HepG2 (cell line): Measurements from ENCODE around the gene POLR3E. TPM values are rescaled to one million over a fixed set of nuclear protein-coding genes. Genes with fewer than 3 reads are reported as not detected.

Experiments
- ATAC-seq: fragments of 200-7000 bp; cut with Tn5 transposase; 3 replicates; pipeline ENCODE4 v1.9.1; 2020; ENCODE audit warnings: mild to moderate bottlenecking, moderate library complexity
- BruUV-seq: library from RNA; stranded (reverse); fragments of 400-500 nt; replicated peaks from 2 replicates; lab custom pipeline; 2021; lab: Mats Ljungman, UMichigan
- CTCF ChIA-PET: fragments of 300-600 bp; formaldehyde crosslinking; extraction: SDS; loops from one replicate; lab custom pipeline; 2021; ENCODE audit warnings: low total read pairs, inconsistent platforms, low intra/inter-chr PET ratio; lab: Yijun Ruan, JAX
- POLR2A ChIA-PET: fragments of 350-600 bp; sonication (Branson Sonifier 250); formaldehyde crosslinking; loops from one replicate; lab custom pipeline; 2020; ENCODE audit warnings: antibody characterized with exemption, inconsistent platforms; lab: Yijun Ruan, JAX
- DNase-seq: peaks from one replicate; pipeline ENCODE4 v3.0.0-alpha.2; 2015; ENCODE audit warnings: low spot score
- FAIRE-seq: peaks from 3 replicates; lab custom pipeline; 2011; peaks lifted over from hg19 to GRCh38; lab: Jason Lieb, UNC
- H2AFZ ChIP-seq: one replicate; pipeline ENCODE4 v1.6.1; 2011; ENCODE audit warnings: low read length, inconsistent platforms
- H3K27ac ChIP-seq: fragments of 300-600 bp; 3 replicates; pipeline ENCODE4 v1.8.0; 2011; ENCODE audit warnings: mixed run types, mild to moderate bottlenecking, mixed read lengths, low read length, inconsistent platforms; ENCODE audit not compliant: insufficient read depth; ENCODE audit errors: extremely low read length
- H3K27me3 ChIP-seq, 2 experiments: fragments of 200-600 bp in 1 of 2; 2 replicates in 1 of 2; 3 replicates in 1 of 2; pipeline versions ENCODE4 v1.6.0 to v1.8.0; 2011; ENCODE audit warnings: low read length in 2 of 2, mild to moderate bottlenecking in 2 of 2, moderate library complexity in 2 of 2, inconsistent platforms in 1 of 2; ENCODE audit not compliant: insufficient read depth in 2 of 2, control insufficient read depth in 1 of 2
- H3K36me3 ChIP-seq, 2 experiments: fragments of 200-600 bp in 1 of 2; replicated peaks in 1 of 2; 2 replicates in 1 of 2; 3 replicates in 1 of 2; pipeline versions ENCODE4 v1.5.1 to v1.8.0; 2011; ENCODE audit warnings: low read length in 2 of 2, inconsistent platforms in 1 of 2; ENCODE audit not compliant: insufficient read depth in 2 of 2, control insufficient read depth in 1 of 2
- H3K4me1 ChIP-seq: 2 replicates; pipeline ENCODE4 v1.5.1; 2012; ENCODE audit warnings: low read length, inconsistent platforms; ENCODE audit not compliant: insufficient read depth
- H3K4me2 ChIP-seq: 2 replicates; pipeline ENCODE4 v1.6.0; 2011; ENCODE audit warnings: low read depth, low read length, inconsistent platforms
- H3K4me3 ChIP-seq, 3 experiments: fragments of 200-600 bp in 1 of 3; sonication (generic), shearing (Covaris generic) in 1 of 3; replicated peaks in 1 of 3; 2 replicates each; pipeline ENCODE4 v1.5.1; 2011 to 2016; ENCODE audit warnings: low read length in 3 of 3, inconsistent platforms in 2 of 3, low read depth in 2 of 3, mild to moderate bottlenecking in 2 of 3, control low read depth in 1 of 3, mixed read lengths in 1 of 3; ENCODE audit not compliant: insufficient read depth in 1 of 3
- H3K79me2 ChIP-seq: one replicate; pipeline ENCODE4 v1.6.1; 2011; ENCODE audit warnings: low read length, inconsistent platforms; ENCODE audit not compliant: insufficient read depth
- H3K9ac ChIP-seq: 2 replicates; pipeline ENCODE4 v1.6.0; 2011; ENCODE audit warnings: mild to moderate bottlenecking, low read depth, low read length, inconsistent platforms; ENCODE audit not compliant: insufficient read depth
- H3K9me3 ChIP-seq: 2 replicates; pipeline ENCODE4 v1.5.1; 2012; ENCODE audit warnings: mild to moderate bottlenecking, low read length
- H4K20me1 ChIP-seq: 2 replicates; pipeline ENCODE4 v1.6.0; 2011; ENCODE audit warnings: inconsistent platforms, mild to moderate bottlenecking, low read length, moderate library complexity; ENCODE audit not compliant: insufficient read depth
- NFYC ChIP-seq: IDR thresholded peaks from 2 replicates; pipeline ENCODE4 v1.6.1; 2016; ENCODE audit warnings: missing genetic modification reagents, missing compliant biosample characterization
- USF2 ChIP-seq, 2 experiments: sonication (generic) in 1 of 2; formaldehyde crosslinking in 1 of 2; IDR thresholded peaks; 2 replicates each; pipeline versions ENCODE4 v1.5.1 to v1.6.1; 2011 to 2020; ENCODE audit warnings: borderline replicate concordance in 1 of 2, low read depth in 1 of 2, low read length in 1 of 2, mild to moderate bottlenecking in 1 of 2, missing genetic modification reagents in 1 of 2, moderate library complexity in 1 of 2
- ZNF275 ChIP-seq: sonication (generic); formaldehyde crosslinking; IDR thresholded peaks from 2 replicates; pipeline ENCODE4 v1.8.0; 2022; ENCODE audit warnings: missing genetic modification reagents, mild to moderate bottlenecking, inconsistent platforms, borderline replicate concordance
- ZNF441 ChIP-seq: sonication (generic); formaldehyde crosslinking; IDR thresholded peaks from 2 replicates; pipeline ENCODE4 v1.7.0; 2021; ENCODE audit warnings: missing genetic modification reagents, borderline replicate concordance
- WGBS: methylation state at CpG from one replicate; pipeline ENCODE4 v1.1.6; 2017; ENCODE audit warnings: low lambda C conversion rate; 5-methylcytosine and 5-hydroxymethylcytosine counted together
- in situ Hi-C: cut with HindIII; loops from 2 replicates; pipeline ENCODE4 v1.10.0; 2017; ENCODE audit warnings: low pct_unique_long_range_greater_than_20kb; ENCODE audit not compliant: extremely low pct_ligation_motif_present
- intact Hi-C: fragments of 100-400 bp; cut with micrococcal nuclease; formaldehyde crosslinking; loops from one replicate; pipeline ENCODE4 v1.10.0; 2022; ENCODE audit not compliant: unreplicated experiment
- polyA plus RNA-seq, 8 experiments: library from polyadenylated mRNA; depleted of rRNA in 3 of 8; stranded (reverse) in 7 of 8; unstranded in 1 of 8; fragments of >200 nt; fragmentation: Illumina TruSeq in 4 of 8; extraction: Trizol in 4 of 8; gene quantifications; 2 replicates each; pipeline versions ENCODE4 v1.2.1 to v1.2.3, GENCODE V29; 2011 to 2016; ENCODE audit warnings: low read depth in 4 of 8, missing spikeins in 1 of 8, mixed read lengths in 1 of 8; ENCODE audit not compliant: insufficient read depth in 1 of 8
- total RNA-seq, 5 experiments: library from RNA; depleted of rRNA; stranded (reverse); fragments of >200 nt; fragmentation: Illumina TruSeq; extraction: Trizol; gene quantifications; 2 replicates each; pipeline ENCODE4 v1.2.3, GENCODE V29; 2016; ENCODE audit warnings: low read depth in 1 of 5

The POLR3E gene
- total and polyA plus RNA-seq, 2 of the 13 experiments (the other 11 are each of a cell fraction or from before 2014, with no cell fraction given): 135 to 262 TPM

- Histone ChIP-seq H3K9me3 (no peaks in the 10 kb centered on the region), H3K27ac (no peak overlapping the region), H3K4me2 (no peak overlapping the region), H3K79me2 (no peaks in the 10 kb centered on the region), H3K4me3 (no peak overlapping the region), H3K27me3 (no peaks in the 10 kb centered on the region), H3K36me3 (peaks cover 36 to 79% of the 10 kb centered on the region in 2 experiments), H4K20me1 (no peaks in the 10 kb centered on the region), H3K9ac (no peak overlapping the region), H3K4me1 (no peaks in the 10 kb centered on the region), H2AFZ (no peak overlapping the region)
- in situ Hi-C loops (no loop called here), intact Hi-C loops (no loop called here)
- TF ChIP-seq ZNF275 (CRISPR knock-in tag): no peak
- DNase-seq: no peak
- WGBS: 100% methylated on average over 4 of the region's 6 CpGs
- CTCF ChIA-PET: no interaction called here
- POLR2A ChIA-PET: no interaction called here
- FAIRE-seq: no peak
- BruUV-seq: no TSS peak
- no peak for ATAC-seq
These were observed 46.7 kb upstream of the POLR3E start for GRCh38 chr16:22250522-22250921.

GRCh38 chr16:22252317-22252716, 44.9 kb upstream of the POLR3E start:
- DNase-seq (no peak), FAIRE-seq (no peak), ATAC-seq (peak; percentile 33; the same call in 1 of the 3 replicates)
- no peak overlapping the region for H3K27ac ChIP-seq
- no peak overlapping the region for H2AFZ ChIP-seq
- H3K36me3 ChIP-seq: peaks cover 43 to 80% of the 10 kb centered on the region in 2 experiments
- H4K20me1 ChIP-seq: no peaks in the 10 kb centered on the region
- intact Hi-C loops: no loop called here
- no peak overlapping the region for H3K9ac ChIP-seq
- in situ Hi-C loops: no loop called here
- no peak overlapping the region for H3K4me3 ChIP-seq
- no peaks in the 10 kb centered on the region for H3K79me2 ChIP-seq
- no peaks in the 10 kb centered on the region for H3K4me1 ChIP-seq
- H3K4me2 ChIP-seq: no peak overlapping the region
- BruUV-seq: no TSS peak
- TF ChIP-seq ZNF441 (CRISPR knock-in tag) (0 out of 2 replicates have a peak, but pooled peaks have one; percentile 2), USF2 (IDR thresholded peaks at IDR 0.05; ENCODE audit: low read depth, low read length) (no peak), USF2 (CRISPR knock-in tag; IDR thresholded peaks at IDR 0.05; ENCODE audit: borderline replicate concordance) (no peak), NFYC (CRISPR knock-in tag) (0 out of 2 replicates have a peak, but pooled peaks have one; percentile 11)
- 74% methylated on average over 5 of the region's 5 CpGs for WGBS
- CTCF ChIA-PET: no interaction called here
- H3K27me3 ChIP-seq: no peaks in the 10 kb centered on the region
- POLR2A ChIA-PET: interaction anchor here (1.6 kb wide), 1 partner anchor 19 kb away, joined by 4 read pairs; no protein-coding TSS in a partner anchor
- H3K9me3 ChIP-seq: no peaks in the 10 kb centered on the region
